Stimulated activated naive CD4-positive, alpha-beta T cell (primary cell): ENCODE measurements around the gene USP30.
"Not testable (repeated sequence)": the region's sequence is repeated elsewhere in the genome, so short reads cannot be mapped to it uniquely, and the experiment has no call there.

ENCODE experiments used
- DNase-seq, 6 experiments: peaks; one replicate each; lab custom pipeline; 2025; lab: John Stamatoyannopoulos, UW

The USP30 gene

DNA sequence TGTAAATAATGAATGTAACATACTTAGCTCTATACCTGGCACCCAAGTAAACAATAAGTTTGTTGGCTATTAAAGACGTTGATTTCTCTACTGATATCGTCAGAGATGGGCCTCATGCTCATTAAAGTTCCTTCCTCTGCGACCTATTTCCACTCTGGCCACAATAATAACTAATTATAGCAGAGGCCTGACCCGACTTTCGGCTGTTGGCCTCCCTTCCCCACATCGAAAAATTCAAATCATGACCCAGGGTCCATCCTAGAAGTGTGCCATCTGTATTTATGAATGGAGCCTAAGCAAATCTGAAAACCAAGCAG is 321 bp upstream of the USP30 start:
- no peak for DNase-seq

GRCh38 chr12:109053382-109054123 is 1.2 kb downstream of the USP30 start:
- DNase-seq = peak in 3 of 6 experiments; percentile 25 to 45 (median 33)

DNA sequence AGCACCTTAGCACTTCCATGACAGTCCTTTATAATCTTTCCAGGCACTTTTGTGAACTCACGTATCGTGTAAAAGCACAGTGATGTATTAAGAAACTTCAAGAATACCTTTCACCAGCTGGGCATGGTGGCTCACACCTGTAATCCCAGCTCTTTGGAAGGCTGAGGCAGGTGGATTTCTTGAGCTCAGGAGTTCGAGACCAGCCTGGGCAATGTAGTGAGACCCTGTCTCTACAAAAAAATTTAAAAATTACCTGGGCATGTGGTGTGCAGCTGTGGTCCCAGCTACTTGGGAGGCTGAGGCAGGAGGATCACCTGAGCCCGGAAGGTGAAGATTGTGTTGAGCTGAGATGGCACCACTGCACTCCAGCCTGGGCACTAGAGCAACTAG is 1.7 kb downstream of the USP30 start:
- not testable (repeated sequence) for DNase-seq

DNA sequence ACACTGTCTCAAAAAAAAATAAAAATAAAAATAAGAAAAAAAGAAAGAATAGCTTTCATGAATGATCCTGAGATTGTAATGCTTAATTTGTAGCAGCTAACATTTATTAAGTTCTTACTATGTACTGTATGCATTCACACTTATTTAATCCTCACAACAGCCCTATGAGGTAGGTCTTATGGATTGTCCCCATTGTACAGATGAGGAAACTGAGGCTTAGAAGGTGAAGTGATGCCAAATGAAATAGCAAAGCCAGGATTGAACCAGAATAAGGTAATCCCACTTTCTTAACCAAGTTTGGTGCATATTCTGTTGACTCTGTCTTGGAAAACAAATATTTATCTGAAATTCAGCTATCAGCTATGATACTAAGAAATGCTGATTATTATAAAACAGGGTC is 2.1 kb downstream of the USP30 start:
- no peak for DNase-seq

- DNase-seq = no peak
These were observed 4.5 kb downstream of the USP30 start for GRCh38 chr12:109056891-109057290.

- DNase-seq = no peak
These were observed 5.0 kb downstream of the USP30 start for GRCh38 chr12:109057376-109057775.

- no peak for DNase-seq
These were observed 6.4 kb downstream of the USP30 start for GRCh38 chr12:109058773-109059172.

- DNase-seq = no peak
These were observed 11.8 kb downstream of the USP30 start for GRCh38 chr12:109064143-109064542.

GRCh38 chr12:109065154-109065852 is 12.9 kb downstream of the USP30 start:
- no peak for DNase-seq

- no peak for DNase-seq
These were observed 13.4 kb downstream of the USP30 start for GRCh38 chr12:109065853-109066193.

DNA sequence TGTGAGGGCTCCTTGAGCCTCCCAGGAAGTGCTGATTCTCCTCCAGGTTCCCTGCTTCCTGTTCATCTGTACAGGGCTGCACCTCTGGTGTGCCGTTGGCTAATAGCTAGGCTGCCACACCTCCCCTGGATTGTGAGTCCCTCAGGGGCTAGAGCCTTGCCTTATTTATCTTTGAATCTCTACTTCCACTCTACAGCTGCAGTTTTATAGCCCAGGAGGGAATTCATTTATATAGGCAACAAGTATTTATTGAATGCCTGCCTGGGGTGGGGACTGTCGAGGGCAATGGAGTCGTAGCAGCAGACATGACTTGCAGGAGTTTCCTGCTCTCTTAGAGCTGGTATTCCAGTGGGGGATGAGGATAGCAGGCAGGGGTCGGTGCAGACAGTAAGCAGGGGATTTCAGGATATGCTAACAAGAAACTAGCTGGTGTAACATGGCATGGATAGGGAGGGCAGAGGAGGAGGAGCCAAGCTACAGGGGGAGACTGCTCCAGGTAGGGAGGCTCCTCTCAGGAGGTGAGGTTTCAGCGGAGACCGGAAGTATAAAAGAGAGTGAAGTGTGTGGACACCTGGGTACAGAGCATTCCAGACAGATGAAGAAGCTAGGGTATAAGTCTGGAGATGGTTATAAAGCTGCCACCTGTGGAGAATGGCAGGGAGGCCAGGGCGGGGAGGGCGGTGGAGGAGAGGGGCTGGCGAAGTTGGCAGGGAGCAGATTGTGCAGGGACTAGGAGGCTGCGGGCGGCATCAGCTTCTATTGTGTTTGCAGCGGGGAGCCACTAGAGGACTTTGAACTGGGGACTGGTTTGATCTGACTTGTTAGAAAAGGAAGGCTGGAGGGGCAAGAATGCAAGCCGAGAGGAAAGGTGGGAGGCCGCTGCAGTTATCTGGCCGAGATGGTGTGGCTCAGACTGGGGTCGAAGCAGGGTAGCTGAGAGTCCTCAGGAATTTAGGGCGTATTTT is 17.2 kb downstream of the USP30 start:
- DNase-seq = no peak

GRCh38 chr12:109074866-109075265 is 22.5 kb downstream of the USP30 start:
- no peak for DNase-seq

GRCh38 chr12:109082751-109083150 is 30.4 kb downstream of the USP30 start:
- no peak for DNase-seq

- no peak for DNase-seq
These were observed 32.0 kb downstream of the USP30 start for GRCh38 chr12:109084425-109084824.

DNA sequence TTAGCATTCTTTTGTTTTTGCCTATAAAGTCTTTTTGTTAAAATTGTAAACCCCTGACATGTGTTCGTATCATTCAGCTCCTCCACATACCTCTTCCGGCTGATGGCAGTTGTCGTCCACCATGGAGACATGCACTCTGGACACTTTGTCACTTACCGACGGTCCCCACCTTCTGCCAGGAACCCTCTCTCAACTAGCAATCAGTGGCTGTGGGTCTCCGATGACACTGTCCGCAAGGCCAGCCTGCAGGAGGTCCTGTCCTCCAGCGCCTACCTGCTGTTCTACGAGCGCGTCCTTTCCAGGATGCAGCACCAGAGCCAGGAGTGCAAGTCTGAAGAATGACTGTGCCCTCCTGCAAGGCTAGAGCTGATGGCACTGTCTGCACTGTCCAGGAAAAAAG is 33.2 kb downstream of the USP30 start:
- no peak for DNase-seq

GRCh38 chr12:109087250-109087649 is 34.9 kb downstream of the USP30 start:
- no peak for DNase-seq

DNA sequence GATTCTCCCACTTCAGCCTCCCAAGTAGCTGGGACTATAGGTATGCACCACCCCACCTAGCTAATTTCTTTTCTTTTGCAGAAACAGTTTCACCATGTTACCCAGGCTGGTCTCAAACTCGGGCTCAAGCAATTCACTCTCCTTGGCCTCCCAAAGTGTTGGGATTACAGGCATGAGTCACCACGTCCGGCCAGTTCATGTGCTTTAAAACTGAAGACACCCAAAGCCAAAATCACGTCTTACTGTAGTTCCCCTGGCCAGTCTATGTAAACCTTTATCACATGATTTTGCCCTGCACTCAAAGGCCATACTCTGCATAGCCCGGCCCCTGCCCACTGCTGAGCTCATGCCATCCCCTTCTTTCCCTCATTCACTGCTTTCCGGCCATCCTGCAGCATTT is 36.4 kb downstream of the USP30 start:
- no peak for DNase-seq

DNA sequence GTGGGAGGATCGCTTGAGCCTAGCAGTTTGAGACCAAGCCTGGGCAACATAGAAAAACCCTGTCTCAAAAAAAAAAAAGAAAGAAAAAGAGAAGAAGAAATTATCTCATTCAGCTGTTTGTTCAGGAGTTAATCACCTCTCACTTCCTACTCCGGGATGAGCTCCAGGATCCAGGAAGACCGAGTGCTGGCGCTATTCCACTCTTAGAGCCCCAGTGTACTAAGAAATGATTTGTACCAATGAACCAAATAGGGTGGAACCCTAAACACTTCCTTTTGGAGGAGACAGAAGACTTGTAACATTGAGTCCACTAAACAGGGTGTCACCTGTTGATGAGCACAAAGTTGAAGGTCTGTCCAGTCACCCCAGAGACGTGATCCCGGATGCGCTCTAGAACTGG is 37.3 kb downstream of the USP30 start:
- no peak for DNase-seq

DNA sequence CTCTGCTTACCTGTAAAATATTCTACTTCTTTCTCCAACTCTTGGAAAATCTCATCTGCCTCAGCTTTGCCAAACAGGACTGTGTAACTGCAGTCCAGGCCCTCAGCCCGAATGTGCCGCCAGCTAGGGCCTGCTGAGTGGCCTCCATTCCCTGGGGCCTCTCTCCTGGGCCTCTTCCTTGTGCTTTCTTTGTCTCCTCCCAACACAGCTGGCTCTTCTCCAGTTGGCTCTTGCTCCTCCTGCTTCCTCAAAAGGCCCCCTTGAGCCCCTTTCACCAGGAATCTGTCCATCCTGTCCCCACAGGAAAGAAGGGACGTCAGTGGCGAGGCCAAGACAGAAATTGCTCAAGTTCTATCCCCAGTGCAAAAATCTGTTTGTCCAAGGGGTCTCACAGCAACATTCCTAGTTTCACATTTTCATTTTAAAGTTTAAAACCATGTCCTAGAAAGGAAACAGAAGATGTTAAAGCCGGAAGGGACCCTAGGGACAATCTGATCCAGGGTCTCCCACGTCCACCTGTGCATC is 40.2 kb downstream of the USP30 start:
- DNase-seq = no peak

- DNase-seq = peak; percentile 88 to 94 (median 92)
These were observed 40.9 kb downstream of the USP30 start, which contains the start of gene ALKBH2 for GRCh38 chr12:109093022-109093918. ALKBH2 (minus strand) TSS chr12:109093472; CDS start chr12:109092786, 686 bp downstream.

DNA sequence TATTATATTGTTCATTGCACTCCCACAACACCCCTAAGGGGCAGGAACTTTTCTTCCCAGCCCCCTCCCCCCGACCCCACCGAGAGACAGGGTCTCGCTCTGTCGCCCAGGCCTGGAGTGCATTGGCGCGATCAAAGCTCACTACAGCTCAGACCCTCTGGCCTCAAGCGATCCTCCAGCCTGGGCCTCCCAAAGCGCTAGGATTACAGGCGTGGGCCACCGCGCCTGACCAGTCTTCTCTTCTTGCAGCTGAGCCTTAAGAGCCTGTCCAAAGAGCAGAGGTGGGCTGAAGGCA is 44.7 kb downstream of the USP30 start:
- DNase-seq = no peak
